ENCODE data around the gene AUH. TPM values are rescaled to one million over a fixed set of nuclear protein-coding genes. Genes with fewer than 3 reads are reported as not detected.
"Not testable (repeated sequence)": the region's sequence is repeated elsewhere in the genome, so short reads cannot be mapped to it uniquely, and the experiment has no call there.

AUH gene
- total and polyA plus RNA-seq, 8 donors, result 13.6 to 33.7 (median 23.0) TPM

- TF ChIP-seq CTCF (IDR thresholded peaks at IDR 0.05), result no peak
- peaks cover 0 to 4% of the 10 kb centered on the region in 2 donors for H3K4me1 ChIP-seq
- intact Hi-C loops (cut with DNase I), result no loop called here
- H3K36me3 ChIP-seq, result no peaks in the 10 kb centered on the region
- no peak for DNase-seq
- ATAC-seq, result no peak
- H3K9me3 ChIP-seq, result no peaks in the 10 kb centered on the region
- no peak overlapping the region for H3K4me3 ChIP-seq
- no peak overlapping the region for H3K27ac ChIP-seq
- H3K27me3 ChIP-seq, result no peaks in the 10 kb centered on the region
Observed at GRCh38 chr9:91382298-91382697, 20.6 kb upstream of the AUH start.

- H3K27me3 ChIP-seq, result no peaks in the 10 kb centered on the region
- no peaks in the 10 kb centered on the region for H3K36me3 ChIP-seq
- TF ChIP-seq CTCF (IDR thresholded peaks at IDR 0.05), result no peak
- H3K4me1 ChIP-seq, result peaks cover 0 to 17% of the 10 kb centered on the region in 2 donors
- no peaks in the 10 kb centered on the region for H3K9me3 ChIP-seq
- ATAC-seq (no peak), DNase-seq (no peak)
- no peak overlapping the region for H3K27ac ChIP-seq
- H3K4me3 ChIP-seq, result no peak overlapping the region
- intact Hi-C loops (cut with DNase I), result no loop called here
Observed at GRCh38 chr9:91379426-91379825, 17.7 kb upstream of the AUH start.

- Histone ChIP-seq H3K36me3 (no peaks in the 10 kb centered on the region), H3K4me1 (peaks cover 0 to 18% of the 10 kb centered on the region in 2 donors), H3K4me3 (no peak overlapping the region), H3K9me3 (no peaks in the 10 kb centered on the region), H3K27me3 (no peaks in the 10 kb centered on the region), H3K27ac (no peak overlapping the region)
- no peak for TF ChIP-seq CTCF (IDR thresholded peaks at IDR 0.05)
- intact Hi-C loops (cut with DNase I), result no loop called here
- peak in 1 of 4 donors; percentile 39 for DNase-seq
- ATAC-seq, result peak; percentile 57
Observed at GRCh38 chr9:91378695-91379127, 17.0 kb upstream of the AUH start.

- H3K4me3 ChIP-seq; intact Hi-C loops (cut with DNase I); H3K36me3 ChIP-seq; H3K27ac ChIP-seq; ATAC-seq; H3K27me3 ChIP-seq; DNase-seq; H3K9me3 ChIP-seq: not testable (repeated sequence)
- H3K4me1 ChIP-seq, result peaks cover 0 to 18% of the 10 kb centered on the region in 2 donors
Observed at GRCh38 chr9:91378054-91378453, 16.3 kb upstream of the AUH start.

- Histone ChIP-seq H3K4me3 (no peak overlapping the region), H3K36me3 (no peaks in the 10 kb centered on the region), H3K4me1 (peaks cover 0 to 18% of the 10 kb centered on the region in 2 donors), H3K27me3 (no peaks in the 10 kb centered on the region), H3K27ac (peak overlapping the region in 1 of 2 donors; percentile 0), H3K9me3 (no peaks in the 10 kb centered on the region)
- peak in 1 of 4 donors; percentile 12 for DNase-seq
- ATAC-seq, result peak; percentile 48
- intact Hi-C loops (cut with DNase I), result no loop called here
- TF ChIP-seq CTCF (IDR thresholded peaks at IDR 0.05), result no peak
Observed at GRCh38 chr9:91376239-91376638, 14.5 kb upstream of the AUH start.

- Histone ChIP-seq H3K27me3 (no peaks in the 10 kb centered on the region), H3K9me3 (no peaks in the 10 kb centered on the region), H3K4me1 (peaks cover 0 to 18% of the 10 kb centered on the region in 2 donors), H3K36me3 (no peaks in the 10 kb centered on the region), H3K4me3 (no peak overlapping the region), H3K27ac (no peak overlapping the region)
- ATAC-seq, result no peak
- TF ChIP-seq CTCF (IDR thresholded peaks at IDR 0.05), result no peak
- intact Hi-C loops (cut with DNase I), result no loop called here
- no peak for DNase-seq
Observed at GRCh38 chr9:91374939-91375338, 13.2 kb upstream of the AUH start.
